GM12878 (cell line): ENCODE results near the gene SELENOK. TPM values are rescaled to one million over a fixed set of nuclear protein-coding genes. Genes with fewer than 3 reads are reported as not detected.

ENCODE experiments used
- ATAC-seq: fragments of 200-7000 bp; cut with Tn5 transposase; 3 replicates; pipeline ENCODE4 v1.9.1; 2020; ENCODE audit warnings: mild to moderate bottlenecking, moderate library complexity
- BruUV-seq: library from RNA; stranded (reverse); fragments of 400-500 nt; replicated peaks from 2 replicates; lab custom pipeline; 2021; lab: Mats Ljungman, UMichigan
- CTCF ChIA-PET: fragments of 300-600 bp; sonication (Branson Sonifier 250); formaldehyde crosslinking; extraction: SDS; loops from one replicate; lab custom pipeline; 2021; ENCODE audit warnings: inconsistent platforms; lab: Yijun Ruan, JAX
- POLR2A ChIA-PET: fragments of 350-600 bp; formaldehyde crosslinking; extraction: SDS; loops from one replicate; lab custom pipeline; 2021; ENCODE audit warnings: inconsistent platforms; lab: Charles Lee
- RAD21 ChIA-PET: fragments of 300-600 bp; sonication (Branson Sonifier 250); formaldehyde crosslinking; loops from one replicate; lab custom pipeline; 2023; ENCODE audit warnings: antibody characterized with exemption; ENCODE audit not compliant: unreplicated experiment; lab: Charles Lee
- SMC1A ChIA-PET: fragments of 300-600 bp; sonication (Branson Sonifier 250); formaldehyde crosslinking; loops from one replicate; lab custom pipeline; 2023; ENCODE audit not compliant: unreplicated experiment, uncharacterized antibody; lab: Charles Lee
- DNase-seq: peaks from one replicate; pipeline ENCODE4 v3.0.0-alpha.2; 2011; ENCODE audit warnings: low read depth, low spot score
- FAIRE-seq: peaks from 3 replicates; lab custom pipeline; 2011; peaks lifted over from hg19 to GRCh38; lab: Jason Lieb, UNC
- H2AFZ ChIP-seq: 2 replicates; pipeline ENCODE4 v1.6.0; 2011; ENCODE audit warnings: low read depth, low read length, control low read depth; ENCODE audit not compliant: control insufficient read depth
- H3K27ac ChIP-seq: 2 replicates; pipeline ENCODE4 v1.5.1; 2011; ENCODE audit warnings: control low read depth; ENCODE audit not compliant: control insufficient read depth, insufficient read depth
- H3K27me3 ChIP-seq, 2 experiments: replicated peaks in 1 of 2; 2 replicates each; pipeline versions ENCODE4 v1.6.0 to v1.6.1; 2011; ENCODE audit warnings: low read length in 1 of 2; ENCODE audit not compliant: control insufficient read depth in 2 of 2, insufficient read depth in 2 of 2
- H3K36me3 ChIP-seq, 2 experiments: 2 replicates each; pipeline ENCODE4 v1.5.1; 2011; ENCODE audit warnings: low read length in 1 of 2; ENCODE audit not compliant: control insufficient read depth in 2 of 2, insufficient read depth in 2 of 2
- H3K4me1 ChIP-seq: 2 replicates; pipeline ENCODE4 v1.6.1; 2011; ENCODE audit warnings: mild to moderate bottlenecking, low read length, moderate library complexity, mixed read lengths; ENCODE audit not compliant: control insufficient read depth, insufficient read depth
- H3K4me2 ChIP-seq: 2 replicates; pipeline ENCODE4 v1.6.0; 2011; ENCODE audit warnings: control low read depth; ENCODE audit not compliant: control insufficient read depth, insufficient read depth
- H3K4me3 ChIP-seq: fragments of 200-600 bp; sonication (generic); 2 replicates; pipeline ENCODE4 v1.5.1; 2016
- H3K79me2 ChIP-seq: 2 replicates; pipeline ENCODE4 v1.6.0; 2011; ENCODE audit warnings: low read length; ENCODE audit not compliant: control insufficient read depth, insufficient read depth
- H3K9ac ChIP-seq: 2 replicates; pipeline ENCODE4 v1.8.0; 2011; ENCODE audit warnings: low read length, control low read depth, mixed read lengths; ENCODE audit not compliant: control insufficient read depth, insufficient read depth
- H3K9me3 ChIP-seq: replicated peaks from 3 replicates; pipeline ENCODE4 v1.5.1; 2011; ENCODE audit warnings: mild to moderate bottlenecking, low read length; ENCODE audit not compliant: control insufficient read depth, insufficient read depth
- H4K20me1 ChIP-seq: 2 replicates; pipeline ENCODE4 v1.6.0; 2011; ENCODE audit not compliant: control insufficient read depth, insufficient read depth
- MLLT1 ChIP-seq: fragments of 450-650 bp; IDR thresholded peaks from 2 replicates; pipeline ENCODE4 v1.6.1; 2016; ENCODE audit warnings: mild to moderate bottlenecking
- ZBED1 ChIP-seq: IDR thresholded peaks from 2 replicates; pipeline ENCODE4 v1.6.1; 2016; ENCODE audit warnings: borderline replicate concordance
- WGBS: methylation state at CpG from one replicate; pipeline ENCODE4 v1.1.6; 2016; ENCODE audit warnings: low lambda C conversion rate; ENCODE audit not compliant: insufficient replicate concordance, insufficient coverage; ENCODE audit errors: missing lambda C conversion rate; 5-methylcytosine and 5-hydroxymethylcytosine counted together
- in situ Hi-C: fragments of 300-500 bp; cut with MboI; formaldehyde crosslinking; loops from 9 replicates; pipeline ENCODE4 v1.14.3; 2018; ENCODE audit warnings: mixed read lengths
- intact Hi-C: fragments of 100-400 bp; cut with micrococcal nuclease; formaldehyde crosslinking; loops from one replicate; pipeline ENCODE4 v1.14.2; 2022; ENCODE audit not compliant: unreplicated experiment
- polyA plus RNA-seq, 11 experiments: library from polyadenylated mRNA; depleted of rRNA in 4 of 11; unstranded in 6 of 11; stranded (reverse) in 5 of 11; fragments of >200 nt; fragmentation: Nextera tagmentation in 4 of 11; fragmentation: Illumina TruSeq in 1 of 11; extraction: Ambion mirVana in 4 of 11; extraction: Trizol in 1 of 11; gene quantifications; 1 replicate in 1 of 11; 2 replicates in 10 of 11; pipeline versions ENCODE4 v1.2.1 to v1.2.3, GENCODE V29; 2011 to 2016; ENCODE audit warnings: inconsistent platforms in 2 of 11, missing spikeins in 2 of 11, low read depth in 1 of 11
- total RNA-seq, 4 experiments: library from RNA; depleted of rRNA in 3 of 4; stranded (reverse); fragments of >200 nt in 3 of 4; fragmentation: Illumina TruSeq in 1 of 4; extraction: Trizol in 1 of 4; gene quantifications; 2 replicates each; pipeline versions ENCODE4 v1.2.1 to v1.2.3, GENCODE V29; 2013 to 2021

Gene SELENOK
- total and polyA plus RNA-seq, 10 of the 15 experiments (the other 5 are each of a cell fraction or from before 2014, with no cell fraction given): 35.4 to 322 (median 101) TPM

GRCh38 chr3:53846851-53847155 lies 44.9 kb downstream of the SELENOK start:
- Histone ChIP-seq H3K4me2 (peak overlapping the region; percentile 82), H3K79me2 (peaks cover 18% of the 10 kb centered on the region), H3K4me1 (peaks cover 39% of the 10 kb centered on the region), H3K36me3 (no peaks in the 10 kb centered on the region), H3K27ac (no peak overlapping the region), H4K20me1 (no peaks in the 10 kb centered on the region), H3K27me3 (no peaks in the 10 kb centered on the region), H3K9ac (peak overlapping the region; percentile 73; the same call in 1 of the 2 replicates), H3K4me3 (peak overlapping the region; percentile 73; the same call in 1 of the 2 replicates), H3K9me3 (no peaks in the 10 kb centered on the region), H2AFZ (peak overlapping the region; percentile 81; the same call in 1 of the 2 replicates)
- TF ChIP-seq ZBED1 (no peak), MLLT1 (peak; percentile 75)
- CTCF ChIA-PET: interaction anchor here (0.7 to 1.6 kb wide), 5 partner anchors 9 to 178 kb away, joined by 3 to 6 read pairs (median 3); no protein-coding TSS in a partner anchor
- in situ Hi-C loops (no loop called here), intact Hi-C loops (loop anchor here (10.0 kb wide), 1 partner anchor 102 kb away; no protein-coding TSS in a partner anchor)
- TSS peak; percentile 70 for BruUV-seq
- ATAC-seq: no peak
- WGBS: 73% methylated on average over 10 of the region's 10 CpGs
- SMC1A ChIA-PET: interaction anchor here (1.1 to 2.1 kb wide), 7 partner anchors 15 to 117 kb away, joined by 3 to 8 read pairs (median 4); no protein-coding TSS in a partner anchor
- RAD21 ChIA-PET: interaction anchor here (1.6 to 2.1 kb wide), 3 partner anchors 17 to 43 kb away, joined by 3 to 8 read pairs (median 6); no protein-coding TSS in a partner anchor
- no peak for FAIRE-seq
- no peak for DNase-seq
- POLR2A ChIA-PET: interaction anchor here (0.7 to 4.1 kb wide), 8 partner anchors 9 to 117 kb away, joined by 4 to 30 read pairs (median 4); partner anchors contain the start of gene SELENOK
